SK-N-SH treated with all-trans-retinoic acid at 6 μM for 48 hours (cell line): ENCODE measurements around the gene SHC4.
A peak's percentile ranks its signal among the peaks of the same experiment; 100 is the strongest.

ENCODE experiments used
- ATAC-seq: fragments of 200-7000 bp; cut with Tn5 transposase; 3 replicates; pipeline ENCODE4 v1.9.1; 2020; ENCODE audit warnings: mild to moderate bottlenecking, moderate library complexity
- ARNTL ChIP-seq: fragments of 450-650 bp; formaldehyde crosslinking; IDR thresholded peaks from 2 replicates; pipeline ENCODE4 v1.5.0; 2020; ENCODE audit warnings: low read depth, mild to moderate bottlenecking, moderate library complexity, borderline replicate concordance
- CSDC2 ChIP-seq: fragments of 250-450 bp; sonication (Bioruptor Pico); IDR thresholded peaks from 2 replicates; pipeline ENCODE4 v1.5.0; 2020; ENCODE audit warnings: mild to moderate bottlenecking, moderate library complexity
- CSRNP3 ChIP-seq: fragments of 250-450 bp; sonication (Bioruptor Pico); IDR thresholded peaks from 2 replicates; pipeline ENCODE4 v1.5.1; 2021; ENCODE audit warnings: mild to moderate bottlenecking, moderate library complexity
- ESRRG ChIP-seq: fragments of 250-450 bp; sonication (Bioruptor Pico); IDR thresholded peaks from 2 replicates; pipeline ENCODE4 v1.6.1; 2021; ENCODE audit warnings: mild to moderate bottlenecking
- GLIS3 ChIP-seq: fragments of 250-450 bp; sonication (Bioruptor Pico); IDR thresholded peaks from 2 replicates; pipeline ENCODE4 v1.5.0; 2020; ENCODE audit warnings: mild to moderate bottlenecking, moderate library complexity
- ISL1 ChIP-seq: fragments of 250-450 bp; sonication (Bioruptor Pico); IDR thresholded peaks from 2 replicates; pipeline ENCODE4 v2.1.2; 2022; ENCODE audit warnings: mild to moderate bottlenecking, moderate library complexity
- PATZ1 ChIP-seq: fragments of 250-450 bp; sonication (Bioruptor Pico); IDR thresholded peaks from 2 replicates; pipeline ENCODE4 v1.8.0; 2020; ENCODE audit warnings: mild to moderate bottlenecking, moderate library complexity, borderline replicate concordance
- POU6F1 ChIP-seq: fragments of 250-450 bp; sonication (Bioruptor Pico); IDR thresholded peaks from 2 replicates; pipeline ENCODE4 v1.8.0; 2021; ENCODE audit warnings: low read depth, mild to moderate bottlenecking, moderate library complexity, borderline replicate concordance
- PPARA ChIP-seq: fragments of 250-450 bp; sonication (Bioruptor Pico); IDR thresholded peaks from 2 replicates; pipeline ENCODE4 v1.5.0; 2020; ENCODE audit warnings: mild to moderate bottlenecking, borderline replicate concordance
- RARB ChIP-seq: fragments of 250-450 bp; sonication (Bioruptor Pico); IDR thresholded peaks from 2 replicates; pipeline ENCODE4 v1.8.0; 2021; ENCODE audit warnings: mild to moderate bottlenecking, moderate library complexity
- TCF4 ChIP-seq: fragments of 250-450 bp; sonication (Bioruptor Pico); IDR thresholded peaks from 2 replicates; pipeline ENCODE4 v1.8.0; 2021; ENCODE audit warnings: mild to moderate bottlenecking, moderate library complexity, borderline replicate concordance
- TOX ChIP-seq: fragments of 250-450 bp; sonication (Bioruptor Pico); IDR thresholded peaks from 2 replicates; pipeline ENCODE4 v1.8.0; 2021; ENCODE audit warnings: mild to moderate bottlenecking, moderate library complexity, borderline replicate concordance
- TSHZ2 ChIP-seq: fragments of 250-450 bp; sonication (Bioruptor Pico); IDR thresholded peaks from 2 replicates; pipeline ENCODE4 v1.5.0; 2020; ENCODE audit warnings: mild to moderate bottlenecking, moderate library complexity
- ZFP3 ChIP-seq: fragments of 250-450 bp; sonication (Bioruptor Pico); IDR thresholded peaks from 2 replicates; pipeline ENCODE4 v1.5.0; 2020; ENCODE audit warnings: mild to moderate bottlenecking, moderate library complexity
- ZNF565 ChIP-seq: fragments of 450-650 bp; formaldehyde crosslinking; conservative IDR thresholded peaks from 2 replicates; pipeline ENCODE4 v1.5.0; 2020; ENCODE audit warnings: low read depth, mild to moderate bottlenecking, moderate library complexity
- ZNF70 ChIP-seq: fragments of 450-650 bp; formaldehyde crosslinking; IDR thresholded peaks from 2 replicates; pipeline ENCODE4 v1.5.0; 2020; ENCODE audit warnings: mild to moderate bottlenecking, moderate library complexity

SHC4 gene

GRCh38 chr15:48955370-48955769 lies 8.3 kb downstream of the SHC4 start:
- no peak for ATAC-seq
- TF ChIP-seq TOX (CRISPR knock-in tag) (no peak), ESRRG (CRISPR knock-in tag) (no peak), RARB (no peak), CSRNP3 (no peak), ZNF565 (CRISPR knock-in tag) (no peak), ZFP3 (CRISPR knock-in tag) (no peak)

GRCh38 chr15:48954538-48954937 lies 9.2 kb downstream of the SHC4 start:
- TF ChIP-seq TOX (CRISPR knock-in tag) (no peak), PATZ1 (CRISPR knock-in tag) (no peak), CSDC2 (no peak), RARB (no peak), POU6F1 (CRISPR knock-in tag) (no peak), ISL1 (CRISPR knock-in tag) (no peak), ZNF565 (CRISPR knock-in tag) (no peak), ARNTL (CRISPR knock-in tag) (no peak), PPARA (no peak), TCF4 (no peak), TSHZ2 (CRISPR knock-in tag) (no peak), ZFP3 (CRISPR knock-in tag) (no peak), ZNF70 (no peak), GLIS3 (no peak)
- peak; percentile 88 for ATAC-seq

GRCh38 chr15:48946840-48947187 lies 16.9 kb downstream of the SHC4 start:
- TF ChIP-seq TOX (CRISPR knock-in tag) (no peak), CSRNP3 (no peak), PPARA (no peak)
- no peak for ATAC-seq

GRCh38 chr15:48946074-48946839 lies 17.5 kb downstream of the SHC4 start:
- TF ChIP-seq CSDC2 = no peak
- no peak for TF ChIP-seq RARB
- peak; percentile 82 for ATAC-seq

- TF ChIP-seq TSHZ2 (CRISPR knock-in tag) = no peak
- no peak for ATAC-seq
Observed at GRCh38 chr15:48945386-48945785, 18.3 kb downstream of the SHC4 start.
